Upper lobe of right lung (tissue), 1 donor: ENCODE data around the gene PADI3. TPM values are rescaled to one million over a fixed set of nuclear protein-coding genes. Genes with fewer than 3 reads are reported as not detected.

Experiments used
- ATAC-seq: fragments of 200-7000 bp; cut with Tn5 transposase; one replicate; pipeline ENCODE4 v1.9.1; 2020; ENCODE audit warnings: mild to moderate bottlenecking, moderate library complexity
- DNase-seq: peaks from one replicate; pipeline ENCODE4 v3.0.0-alpha.2; 2020
- H3K27ac ChIP-seq: fragments of 200-600 bp; one replicate; pipeline ENCODE4 v1.8.0; 2022
- H3K27me3 ChIP-seq: fragments of 200-600 bp; one replicate; pipeline ENCODE4 v1.8.0; 2022; ENCODE audit warnings: mild to moderate bottlenecking
- H3K36me3 ChIP-seq: fragments of 200-600 bp; one replicate; pipeline ENCODE4 v1.8.0; 2022
- H3K4me1 ChIP-seq: fragments of 200-600 bp; one replicate; pipeline ENCODE4 v1.8.0; 2022
- H3K4me3 ChIP-seq: fragments of 200-600 bp; one replicate; pipeline ENCODE4 v1.8.0; 2022; ENCODE audit warnings: mild to moderate bottlenecking
- H3K9me3 ChIP-seq: fragments of 200-600 bp; one replicate; pipeline ENCODE4 v1.8.0; 2022
- CTCF ChIP-seq: fragments of 200-600 bp; IDR thresholded peaks from one replicate; pipeline ENCODE4 v1.8.0; 2022; ENCODE audit warnings: antibody characterized with exemption
- intact Hi-C: fragments of 100-400 bp; cut with DNase I; formaldehyde crosslinking; loops from one replicate; pipeline ENCODE4 v1.11.0; 2022
- total RNA-seq: library from RNA; stranded (reverse); fragmentation: NEBNext Ultra II Directional; extraction: Animal tissue kit (Norgen Biotek cat#: 25700); gene quantifications from one replicate; pipeline ENCODE4 v1.2.1, GENCODE V29; 2021
- donor health status: DM: no; HTN: yes; CAD: no; lungs with severe emphysema.

Gene PADI3
- total RNA-seq, 1 donor from 2014 or later, result not detected

- no peak for DNase-seq
- Histone ChIP-seq H3K27me3 (peaks cover 20% of the 10 kb centered on the region), H3K4me3 (no peak overlapping the region), H3K27ac (no peak overlapping the region), H3K4me1 (no peaks in the 10 kb centered on the region), H3K9me3 (no peaks in the 10 kb centered on the region), H3K36me3 (no peaks in the 10 kb centered on the region)
- intact Hi-C loops, result no loop called here
- no peak for ATAC-seq
- no peak for TF ChIP-seq CTCF
Observed at GRCh38 chr1:17313530-17314309, 64.8 kb downstream of the PADI3 start.

GRCh38 chr1:17314491-17314971 is 65.6 kb downstream of the PADI3 start:
- Histone ChIP-seq H3K27me3 (peaks cover 18% of the 10 kb centered on the region), H3K9me3 (no peaks in the 10 kb centered on the region), H3K4me3 (no peak overlapping the region), H3K27ac (no peak overlapping the region), H3K4me1 (no peaks in the 10 kb centered on the region), H3K36me3 (no peaks in the 10 kb centered on the region)
- peak; percentile 19 for ATAC-seq
- no peak for TF ChIP-seq CTCF
- DNase-seq, result no peak
- intact Hi-C loops, result no loop called here

GRCh38 chr1:17315542-17316130 is 66.7 kb downstream of the PADI3 start:
- no peaks in the 10 kb centered on the region for H3K9me3 ChIP-seq
- H3K27ac ChIP-seq, result no peak overlapping the region
- ATAC-seq (peak; percentile 24), DNase-seq (peak; percentile 47)
- H3K36me3 ChIP-seq, result no peaks in the 10 kb centered on the region
- TF ChIP-seq CTCF, result no peak
- intact Hi-C loops, result no loop called here
- peaks cover 7% of the 10 kb centered on the region for H3K27me3 ChIP-seq
- no peaks in the 10 kb centered on the region for H3K4me1 ChIP-seq
- H3K4me3 ChIP-seq, result no peak overlapping the region

GRCh38 chr1:17316704-17317103 is 67.8 kb downstream of the PADI3 start:
- H3K36me3 ChIP-seq, result no peaks in the 10 kb centered on the region
- intact Hi-C loops, result no loop called here
- no peaks in the 10 kb centered on the region for H3K9me3 ChIP-seq
- no peaks in the 10 kb centered on the region for H3K4me1 ChIP-seq
- ATAC-seq (no peak), DNase-seq (peak; percentile 8)
- no peaks in the 10 kb centered on the region for H3K27me3 ChIP-seq
- no peak overlapping the region for H3K27ac ChIP-seq
- TF ChIP-seq CTCF, result no peak
- no peak overlapping the region for H3K4me3 ChIP-seq

- ATAC-seq (no peak), DNase-seq (no peak)
- Histone ChIP-seq H3K36me3 (no peaks in the 10 kb centered on the region), H3K27me3 (no peaks in the 10 kb centered on the region), H3K27ac (no peak overlapping the region), H3K9me3 (no peaks in the 10 kb centered on the region), H3K4me3 (no peak overlapping the region), H3K4me1 (no peaks in the 10 kb centered on the region)
- intact Hi-C loops, result no loop called here
- no peak for TF ChIP-seq CTCF
Observed at GRCh38 chr1:17318262-17318661, 69.4 kb downstream of the PADI3 start.
